NCI-H748 (cell line): ENCODE data around the gene IFIT2.
"Not testable (repeated sequence)": the region's sequence is repeated elsewhere in the genome, so short reads cannot be mapped to it uniquely, and the experiment has no call there.

ENCODE experiments used
- DNase-seq: peaks from one replicate; lab custom pipeline; 2025; ENCODE audit not compliant: unreplicated experiment; lab: John Stamatoyannopoulos, UW

IFIT2 gene

GRCh38 chr10:89337484-89337883 is 35.6 kb downstream of the IFIT2 start:
- no peak for DNase-seq

- no peak for DNase-seq
Observed at GRCh38 chr10:89338713-89339112, 36.9 kb downstream of the IFIT2 start.

- no peak for DNase-seq
Observed at GRCh38 chr10:89339875-89340274, 38.0 kb downstream of the IFIT2 start.

GRCh38 chr10:89341649-89342048 is 39.8 kb downstream of the IFIT2 start:
- DNase-seq: no peak

GRCh38 chr10:89342206-89342958 is 40.5 kb downstream of the IFIT2 start:
- DNase-seq: no peak

- DNase-seq: no peak
Observed at GRCh38 chr10:89343089-89343767, 41.4 kb downstream of the IFIT2 start.

GRCh38 chr10:89344156-89344555 is 42.3 kb downstream of the IFIT2 start:
- DNase-seq: no peak

- no peak for DNase-seq
Observed at GRCh38 chr10:89345367-89346000, 43.6 kb downstream of the IFIT2 start.

- no peak for DNase-seq
Observed at GRCh38 chr10:89346405-89347254, 44.8 kb downstream of the IFIT2 start.

GRCh38 chr10:89347701-89348457 is 46.0 kb downstream of the IFIT2 start:
- no peak for DNase-seq

- DNase-seq: no peak
Observed at GRCh38 chr10:89348481-89348880, 46.6 kb downstream of the IFIT2 start.

GRCh38 chr10:89348975-89349374 is 47.1 kb downstream of the IFIT2 start:
- DNase-seq: no peak

- DNase-seq: not testable (repeated sequence)
Observed at GRCh38 chr10:89350631-89351315, 48.9 kb downstream of the IFIT2 start.

GRCh38 chr10:89351412-89351779 is 49.5 kb downstream of the IFIT2 start:
- DNase-seq: no peak

GRCh38 chr10:89351780-89352597 is 50.1 kb downstream of the IFIT2 start:
- DNase-seq: no peak

- DNase-seq: no peak
Observed at GRCh38 chr10:89352802-89353201, 51.0 kb downstream of the IFIT2 start.

- DNase-seq: no peak
Observed at GRCh38 chr10:89355394-89355931, 53.6 kb downstream of the IFIT2 start.

- DNase-seq: no peak
Observed at GRCh38 chr10:89357096-89357495, 55.2 kb downstream of the IFIT2 start.

GRCh38 chr10:89357975-89358374 is 56.1 kb downstream of the IFIT2 start:
- no peak for DNase-seq
